WERI-Rb-1 (cell line): ENCODE results near the gene ATP6V0D1.
"Not testable (repeated sequence)": the region's sequence is repeated elsewhere in the genome, so short reads cannot be mapped to it uniquely, and the experiment has no call there.

Experiments
- DNase-seq: peaks from one replicate; pipeline ENCODE4 v3.0.0-alpha.2; 2020
- H3K27ac ChIP-seq: fragments of 250-450 bp; sonication (Bioruptor Pico); 2 replicates; pipeline ENCODE4 v1.5.1; 2020; ENCODE audit warnings: mild to moderate bottlenecking, moderate library complexity
- H3K27me3 ChIP-seq: fragments of 250-450 bp; sonication (Bioruptor Pico); 2 replicates; pipeline ENCODE4 v1.5.1; 2021; ENCODE audit warnings: mild to moderate bottlenecking, low read depth, moderate library complexity; ENCODE audit not compliant: insufficient read depth, severe bottlenecking
- H3K36me3 ChIP-seq: fragments of 250-450 bp; sonication (Bioruptor Pico); 2 replicates; pipeline ENCODE4 v1.5.1; 2020; ENCODE audit warnings: mild to moderate bottlenecking, moderate library complexity
- H3K4me3 ChIP-seq: 2 replicates; pipeline ENCODE4 v1.5.1; 2011; ENCODE audit warnings: low read depth, mild to moderate bottlenecking, control low read depth, low read length
- H3K9me3 ChIP-seq: fragments of 250-450 bp; sonication (Bioruptor Pico); 2 replicates; pipeline ENCODE4 v1.5.1; 2021; ENCODE audit warnings: mild to moderate bottlenecking, moderate library complexity; ENCODE audit not compliant: severe bottlenecking
- CTCF ChIP-seq: IDR thresholded peaks from 2 replicates; pipeline ENCODE4 v1.5.1; 2011; ENCODE audit warnings: low read depth, mild to moderate bottlenecking, control low read depth, inconsistent platforms, low read length

ATP6V0D1 gene

GRCh38 chr16:67506468-67506867 lies 25.5 kb upstream of the ATP6V0D1 start:
- TF ChIP-seq CTCF, result no peak

GRCh38 chr16:67504031-67505021 lies 23.4 kb upstream of the ATP6V0D1 start:
- DNase-seq, result no peak
- no peak overlapping the region for H3K27ac ChIP-seq
- H3K27me3 ChIP-seq, result no peaks in the 10 kb centered on the region
- no peaks in the 10 kb centered on the region for H3K9me3 ChIP-seq
- H3K36me3 ChIP-seq, result no peaks in the 10 kb centered on the region
- TF ChIP-seq CTCF, result no peak
- H3K4me3 ChIP-seq, result no peak overlapping the region

More at GRCh38 chr16:67506468-67506867, 25.5 kb upstream of the ATP6V0D1 start:
- Histone ChIP-seq H3K9me3 (no peaks in the 10 kb centered on the region), H3K27me3 (no peaks in the 10 kb centered on the region), H3K36me3 (no peaks in the 10 kb centered on the region), H3K27ac (no peak overlapping the region), H3K4me3 (no peak overlapping the region)
- no peak for DNase-seq

- Histone ChIP-seq H3K27ac (no peak overlapping the region), H3K9me3 (no peaks in the 10 kb centered on the region), H3K36me3 (no peaks in the 10 kb centered on the region), H3K4me3 (no peak overlapping the region), H3K27me3 (no peaks in the 10 kb centered on the region)
- no peak for DNase-seq
- no peak for TF ChIP-seq CTCF
These were observed 18.1 kb upstream of the ATP6V0D1 start for GRCh38 chr16:67499106-67499505.

GRCh38 chr16:67490335-67491096 lies 9.6 kb upstream of the ATP6V0D1 start:
- Histone ChIP-seq H3K4me3 (no peak overlapping the region), H3K27me3 (no peaks in the 10 kb centered on the region), H3K27ac (no peak overlapping the region), H3K9me3 (no peaks in the 10 kb centered on the region), H3K36me3 (no peaks in the 10 kb centered on the region)
- TF ChIP-seq CTCF, result no peak
- DNase-seq, result no peak

GRCh38 chr16:67489401-67490083 lies 8.6 kb upstream of the ATP6V0D1 start:
- TF ChIP-seq CTCF, result no peak
- H3K36me3 ChIP-seq, result no peaks in the 10 kb centered on the region
- no peaks in the 10 kb centered on the region for H3K9me3 ChIP-seq
- no peaks in the 10 kb centered on the region for H3K27me3 ChIP-seq
- no peak overlapping the region; the same call in 1 of the 2 replicates for H3K27ac ChIP-seq
- no peak for DNase-seq
- no peak overlapping the region for H3K4me3 ChIP-seq

- H3K27me3 ChIP-seq, H3K4me3 ChIP-seq, H3K9me3 ChIP-seq, DNase-seq, H3K27ac ChIP-seq, H3K36me3 ChIP-seq: not testable (repeated sequence)
These were observed 6.6 kb upstream of the ATP6V0D1 start for GRCh38 chr16:67487561-67487960.
